ENCODE results near the gene CES5A. TPM values are rescaled to one million over a fixed set of nuclear protein-coding genes. Genes with fewer than 3 reads are reported as not detected.
"Not testable (repeated sequence)": the region's sequence is repeated elsewhere in the genome, so short reads cannot be mapped to it uniquely, and the experiment has no call there.

CES5A gene
- total and polyA plus RNA-seq, 8 donors: not detected

DNA sequence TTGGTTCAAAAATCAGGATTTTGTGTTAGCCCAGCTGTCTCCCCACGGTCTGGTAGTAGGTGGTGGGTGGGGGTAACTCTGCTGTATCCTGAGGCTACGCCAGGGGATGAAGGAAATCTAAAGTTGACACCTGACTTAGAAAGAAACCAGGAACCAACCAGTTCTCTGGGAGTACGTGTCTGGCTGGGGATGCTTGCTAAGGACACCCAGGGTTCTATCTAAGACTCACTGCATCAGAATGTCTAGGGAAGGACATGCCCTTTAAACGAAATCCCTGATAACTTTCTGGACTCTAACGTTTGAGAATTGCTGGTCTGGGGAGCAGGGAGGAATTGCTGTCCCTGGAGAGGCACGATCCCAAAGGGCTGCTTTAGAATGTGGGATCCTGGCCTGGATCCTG lies 39.2 kb upstream of the CES5A start:
- FAIRE-seq: no peak
- H3K36me3 ChIP-seq: no peaks in the 10 kb centered on the region
- H3K27me3 ChIP-seq: no peaks in the 10 kb centered on the region
- no peak overlapping the region for H3K27ac ChIP-seq
- no peaks in the 10 kb centered on the region for H3K9me3 ChIP-seq
- ATAC-seq: no peak
- TF ChIP-seq, protein P1, sequence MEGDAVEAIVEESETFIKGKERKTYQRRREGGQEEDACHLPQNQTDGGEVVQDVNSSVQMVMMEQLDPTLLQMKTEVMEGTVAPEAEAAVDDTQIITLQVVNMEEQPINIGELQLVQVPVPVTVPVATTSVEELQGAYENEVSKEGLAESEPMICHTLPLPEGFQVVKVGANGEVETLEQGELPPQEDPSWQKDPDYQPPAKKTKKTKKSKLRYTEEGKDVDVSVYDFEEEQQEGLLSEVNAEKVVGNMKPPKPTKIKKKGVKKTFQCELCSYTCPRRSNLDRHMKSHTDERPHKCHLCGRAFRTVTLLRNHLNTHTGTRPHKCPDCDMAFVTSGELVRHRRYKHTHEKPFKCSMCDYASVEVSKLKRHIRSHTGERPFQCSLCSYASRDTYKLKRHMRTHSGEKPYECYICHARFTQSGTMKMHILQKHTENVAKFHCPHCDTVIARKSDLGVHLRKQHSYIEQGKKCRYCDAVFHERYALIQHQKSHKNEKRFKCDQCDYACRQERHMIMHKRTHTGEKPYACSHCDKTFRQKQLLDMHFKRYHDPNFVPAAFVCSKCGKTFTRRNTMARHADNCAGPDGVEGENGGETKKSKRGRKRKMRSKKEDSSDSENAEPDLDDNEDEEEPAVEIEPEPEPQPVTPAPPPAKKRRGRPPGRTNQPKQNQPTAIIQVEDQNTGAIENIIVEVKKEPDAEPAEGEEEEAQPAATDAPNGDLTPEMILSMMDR (IDR thresholded peaks at IDR 0.05): no peak
- no peaks in the 10 kb centered on the region for H3K4me1 ChIP-seq
- H3K4me3 ChIP-seq: no peak overlapping the region
- DNase-seq: no peak
- intact Hi-C loops (cut with DNase I): no loop called here
- 48 to 49% methylated on average over 6 of the region's 6 CpGs for WGBS, 2 donors

DNA sequence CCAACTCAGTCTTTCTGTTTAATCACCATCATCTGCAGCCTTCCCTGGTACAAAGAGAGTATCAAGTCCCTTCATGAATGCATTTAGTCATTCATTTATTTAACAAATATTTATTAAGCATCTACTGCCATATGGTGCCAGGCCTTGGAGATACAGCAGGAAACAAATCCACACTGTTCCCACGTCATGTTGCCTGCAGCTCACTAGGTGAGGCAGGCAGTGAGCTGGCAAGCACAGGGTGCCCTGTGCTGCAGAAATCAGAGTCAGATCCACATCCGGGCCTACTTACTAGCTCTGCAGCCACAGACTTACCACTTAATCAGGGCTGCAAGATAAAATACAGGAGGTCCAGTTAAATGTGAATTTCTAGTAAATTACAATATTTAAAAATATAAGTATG lies 38.5 kb upstream of the CES5A start:
- WGBS, 2 donors: 29% methylated on average over 2 of the region's 2 CpGs
- no peak for DNase-seq

DNA sequence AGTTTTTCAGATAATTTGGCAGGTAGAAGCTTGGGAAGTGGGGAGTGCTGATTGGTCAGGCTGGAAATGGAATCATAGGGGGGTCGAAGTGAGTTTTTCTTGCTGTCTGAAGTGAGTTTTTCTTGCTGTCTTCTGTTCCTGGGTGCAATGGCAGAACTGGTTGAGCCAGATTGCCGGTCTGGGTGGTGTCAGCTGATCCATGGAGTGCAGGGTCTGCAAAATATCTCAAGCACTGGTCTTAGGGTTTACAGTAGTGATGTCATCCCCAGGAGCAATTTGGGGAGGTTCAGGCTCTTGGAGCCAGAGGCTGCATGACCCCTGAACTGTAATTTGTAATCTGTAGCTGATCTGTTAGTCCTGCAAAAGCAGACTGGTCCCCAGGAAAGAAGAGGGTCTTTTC lies 37.9 kb upstream of the CES5A start:
- DNase-seq; FAIRE-seq; intact Hi-C loops (cut with DNase I): not testable (repeated sequence)

More for the DNA sequence above, 38.5 kb upstream of the CES5A start:
- no peaks in the 10 kb centered on the region for H3K36me3 ChIP-seq
- TF ChIP-seq, protein P1 (IDR thresholded peaks at IDR 0.05): no peak
- peak in 3 of 4 donors; percentile 24 to 82 (median 78) for ATAC-seq
- no peak for FAIRE-seq
- intact Hi-C loops (cut with DNase I): no loop called here
- no peak overlapping the region for H3K27ac ChIP-seq
- no peaks in the 10 kb centered on the region for H3K9me3 ChIP-seq
- no peaks in the 10 kb centered on the region for H3K4me1 ChIP-seq
- no peak overlapping the region for H3K4me3 ChIP-seq
- no peaks in the 10 kb centered on the region for H3K27me3 ChIP-seq

DNA sequence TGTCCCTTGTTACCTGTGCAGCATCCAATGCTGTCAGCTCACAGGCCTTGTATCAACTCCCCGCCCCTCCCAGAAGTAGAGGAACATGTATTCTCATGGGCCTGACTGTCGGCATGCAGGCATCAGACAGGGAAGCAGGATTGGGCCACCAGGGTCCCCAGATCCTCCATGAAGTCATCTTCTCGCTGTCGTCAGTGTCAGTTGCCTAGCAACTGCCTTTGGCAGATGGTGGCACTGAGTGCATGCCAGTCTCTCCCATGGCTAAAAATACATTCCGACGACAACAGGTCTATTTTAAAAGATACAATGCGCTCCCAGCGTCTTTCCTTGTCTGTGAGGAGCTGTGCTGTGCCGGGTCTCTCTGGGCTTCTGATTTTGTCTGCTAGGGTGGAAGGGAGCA lies 36.8 kb upstream of the CES5A start:
- DNase-seq (no peak), ATAC-seq (peak in 2 of 4 donors; percentile 64 to 66), FAIRE-seq (no peak)
- Histone ChIP-seq H3K27me3 (no peaks in the 10 kb centered on the region), H3K9me3 (no peaks in the 10 kb centered on the region), H3K4me1 (no peaks in the 10 kb centered on the region), H3K27ac (no peak overlapping the region), H3K36me3 (no peaks in the 10 kb centered on the region), H3K4me3 (no peak overlapping the region)
- TF ChIP-seq, protein P1 (IDR thresholded peaks at IDR 0.05): no peak
- intact Hi-C loops (cut with DNase I): no loop called here
- 60 to 69% methylated on average over 9 of the region's 9 CpGs for WGBS, 2 donors

More for the DNA sequence above, 37.9 kb upstream of the CES5A start:
- WGBS, 2 donors: 14 to 22% methylated on average over 2 of the region's 2 CpGs
- ATAC-seq, H3K27me3 ChIP-seq, H3K9me3 ChIP-seq, H3K4me3 ChIP-seq, H3K27ac ChIP-seq, H3K4me1 ChIP-seq, H3K36me3 ChIP-seq: not testable (repeated sequence)

DNA sequence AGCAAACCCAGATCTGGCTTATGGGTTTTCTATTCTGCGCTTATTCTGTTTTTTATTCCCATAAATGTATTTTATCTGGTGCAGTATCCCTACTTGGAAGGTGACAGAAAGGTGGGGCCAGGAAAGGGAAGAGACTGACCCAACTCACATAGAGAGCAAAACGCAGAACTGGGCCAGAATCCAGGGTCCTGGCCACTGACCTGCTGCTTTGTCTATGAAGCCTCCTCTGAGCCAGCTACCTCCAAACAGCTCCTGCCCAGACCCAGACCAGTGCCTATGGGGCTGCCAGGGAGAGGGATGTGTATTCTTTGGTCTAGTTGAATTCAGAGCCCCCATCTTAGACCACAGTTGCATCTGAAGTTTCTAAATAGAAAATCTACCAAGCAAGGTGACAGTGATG lies 36.4 kb upstream of the CES5A start:
- FAIRE-seq (no peak), ATAC-seq (no peak), DNase-seq (no peak)
- Histone ChIP-seq H3K4me3 (no peak overlapping the region), H3K27me3 (no peaks in the 10 kb centered on the region), H3K36me3 (no peaks in the 10 kb centered on the region), H3K9me3 (no peaks in the 10 kb centered on the region), H3K27ac (no peak overlapping the region), H3K4me1 (no peaks in the 10 kb centered on the region)
- TF ChIP-seq, protein P1 (IDR thresholded peaks at IDR 0.05): no peak
- WGBS, 2 donors: 67 to 87% methylated on average over 2 of the region's 2 CpGs
- intact Hi-C loops (cut with DNase I): no loop called here
